GM12878 (cell line): ENCODE results near the gene TIAM1. TPM values are rescaled to one million over a fixed set of nuclear protein-coding genes. Genes with fewer than 3 reads are reported as not detected.

Source experiments
- ATAC-seq: fragments of 200-7000 bp; cut with Tn5 transposase; 3 replicates; pipeline ENCODE4 v1.9.1; 2020; ENCODE audit warnings: mild to moderate bottlenecking, moderate library complexity
- BruUV-seq: library from RNA; stranded (reverse); fragments of 400-500 nt; replicated peaks from 2 replicates; lab custom pipeline; 2021; lab: Mats Ljungman, UMichigan
- CTCF ChIA-PET: fragments of 300-600 bp; sonication (Branson Sonifier 250); formaldehyde crosslinking; extraction: SDS; loops from one replicate; lab custom pipeline; 2021; ENCODE audit warnings: inconsistent platforms; lab: Yijun Ruan, JAX
- POLR2A ChIA-PET: fragments of 350-600 bp; formaldehyde crosslinking; extraction: SDS; loops from one replicate; lab custom pipeline; 2021; ENCODE audit warnings: inconsistent platforms; lab: Charles Lee
- RAD21 ChIA-PET: fragments of 300-600 bp; sonication (Branson Sonifier 250); formaldehyde crosslinking; loops from one replicate; lab custom pipeline; 2023; ENCODE audit warnings: antibody characterized with exemption; ENCODE audit not compliant: unreplicated experiment; lab: Charles Lee
- SMC1A ChIA-PET: fragments of 300-600 bp; sonication (Branson Sonifier 250); formaldehyde crosslinking; loops from one replicate; lab custom pipeline; 2023; ENCODE audit not compliant: unreplicated experiment, uncharacterized antibody; lab: Charles Lee
- DNase-seq: peaks from one replicate; pipeline ENCODE4 v3.0.0-alpha.2; 2011; ENCODE audit warnings: low read depth, low spot score
- FAIRE-seq: peaks from 3 replicates; lab custom pipeline; 2011; peaks lifted over from hg19 to GRCh38; lab: Jason Lieb, UNC
- H2AFZ ChIP-seq: 2 replicates; pipeline ENCODE4 v1.6.0; 2011; ENCODE audit warnings: low read depth, low read length, control low read depth; ENCODE audit not compliant: control insufficient read depth
- H3K27ac ChIP-seq: 2 replicates; pipeline ENCODE4 v1.5.1; 2011; ENCODE audit warnings: control low read depth; ENCODE audit not compliant: control insufficient read depth, insufficient read depth
- H3K27me3 ChIP-seq, 2 experiments: replicated peaks in 1 of 2; 2 replicates each; pipeline versions ENCODE4 v1.6.0 to v1.6.1; 2011; ENCODE audit warnings: low read length in 1 of 2; ENCODE audit not compliant: control insufficient read depth in 2 of 2, insufficient read depth in 2 of 2
- H3K36me3 ChIP-seq, 2 experiments: 2 replicates each; pipeline ENCODE4 v1.5.1; 2011; ENCODE audit warnings: low read length in 1 of 2; ENCODE audit not compliant: control insufficient read depth in 2 of 2, insufficient read depth in 2 of 2
- H3K4me1 ChIP-seq: 2 replicates; pipeline ENCODE4 v1.6.1; 2011; ENCODE audit warnings: mild to moderate bottlenecking, low read length, moderate library complexity, mixed read lengths; ENCODE audit not compliant: control insufficient read depth, insufficient read depth
- H3K4me2 ChIP-seq: 2 replicates; pipeline ENCODE4 v1.6.0; 2011; ENCODE audit warnings: control low read depth; ENCODE audit not compliant: control insufficient read depth, insufficient read depth
- H3K4me3 ChIP-seq: fragments of 200-600 bp; sonication (generic); 2 replicates; pipeline ENCODE4 v1.5.1; 2016
- H3K79me2 ChIP-seq: 2 replicates; pipeline ENCODE4 v1.6.0; 2011; ENCODE audit warnings: low read length; ENCODE audit not compliant: control insufficient read depth, insufficient read depth
- H3K9ac ChIP-seq: 2 replicates; pipeline ENCODE4 v1.8.0; 2011; ENCODE audit warnings: low read length, control low read depth, mixed read lengths; ENCODE audit not compliant: control insufficient read depth, insufficient read depth
- H3K9me3 ChIP-seq: replicated peaks from 3 replicates; pipeline ENCODE4 v1.5.1; 2011; ENCODE audit warnings: mild to moderate bottlenecking, low read length; ENCODE audit not compliant: control insufficient read depth, insufficient read depth
- H4K20me1 ChIP-seq: 2 replicates; pipeline ENCODE4 v1.6.0; 2011; ENCODE audit not compliant: control insufficient read depth, insufficient read depth
- EGR1 ChIP-seq, 2 experiments: IDR thresholded peaks; 1 replicate in 1 of 2; 2 replicates in 1 of 2; pipeline ENCODE4 v1.6.1; 2011 to 2012; ENCODE audit warnings: low read depth in 2 of 2, low read length in 2 of 2, borderline replicate concordance in 1 of 2, mild to moderate bottlenecking in 1 of 2, moderate library complexity in 1 of 2
- MAX ChIP-seq: IDR thresholded peaks from 2 replicates; pipeline ENCODE4 v1.6.1; 2012; ENCODE audit warnings: low read depth, low read length, improper control_type of control experiment
- MYB ChIP-seq: fragments of 150-350 bp; IDR thresholded peaks from 2 replicates; pipeline ENCODE4 v1.6.1; 2014; ENCODE audit warnings: mild to moderate bottlenecking, low read depth, low read length, borderline replicate concordance
- NKRF ChIP-seq: fragments of 450-650 bp; conservative IDR thresholded peaks from 2 replicates; pipeline ENCODE4 v1.6.1; 2017; ENCODE audit warnings: mild to moderate bottlenecking, moderate library complexity
- POLR2AphosphoS5 ChIP-seq: IDR thresholded peaks from 2 replicates; pipeline ENCODE4 v1.6.1; 2011; ENCODE audit warnings: mild to moderate bottlenecking, low read length, inconsistent platforms
- ZNF592 ChIP-seq: fragments of 450-650 bp; IDR thresholded peaks from 2 replicates; pipeline ENCODE4 v1.6.1; 2017; ENCODE audit warnings: mild to moderate bottlenecking, moderate library complexity
- WGBS: methylation state at CpG from one replicate; pipeline ENCODE4 v1.1.6; 2016; ENCODE audit warnings: low lambda C conversion rate; ENCODE audit not compliant: insufficient replicate concordance, insufficient coverage; ENCODE audit errors: missing lambda C conversion rate; 5-methylcytosine and 5-hydroxymethylcytosine counted together
- in situ Hi-C: fragments of 300-500 bp; cut with MboI; formaldehyde crosslinking; loops from 9 replicates; pipeline ENCODE4 v1.14.3; 2018; ENCODE audit warnings: mixed read lengths
- intact Hi-C: fragments of 100-400 bp; cut with micrococcal nuclease; formaldehyde crosslinking; loops from one replicate; pipeline ENCODE4 v1.14.2; 2022; ENCODE audit not compliant: unreplicated experiment
- polyA plus RNA-seq, 11 experiments: library from polyadenylated mRNA; depleted of rRNA in 4 of 11; unstranded in 6 of 11; stranded (reverse) in 5 of 11; fragments of >200 nt; fragmentation: Nextera tagmentation in 4 of 11; fragmentation: Illumina TruSeq in 1 of 11; extraction: Ambion mirVana in 4 of 11; extraction: Trizol in 1 of 11; gene quantifications; 1 replicate in 1 of 11; 2 replicates in 10 of 11; pipeline versions ENCODE4 v1.2.1 to v1.2.3, GENCODE V29; 2011 to 2016; ENCODE audit warnings: inconsistent platforms in 2 of 11, missing spikeins in 2 of 11, low read depth in 1 of 11
- total RNA-seq, 4 experiments: library from RNA; depleted of rRNA in 3 of 4; stranded (reverse); fragments of >200 nt in 3 of 4; fragmentation: Illumina TruSeq in 1 of 4; extraction: Trizol in 1 of 4; gene quantifications; 2 replicates each; pipeline versions ENCODE4 v1.2.1 to v1.2.3, GENCODE V29; 2013 to 2021

TIAM1 gene
- total and polyA plus RNA-seq, 10 of the 15 experiments (the other 5 are each of a cell fraction or from before 2014, with no cell fraction given): 0.31 to 35.9 (median 0.78) TPM

GRCh38 chr21:31348188-31348587, 4.1 kb upstream of the TIAM1 start:
- Histone ChIP-seq H3K36me3 (no peaks in the 10 kb centered on the region), H3K9ac (no peak overlapping the region), H4K20me1 (no peaks in the 10 kb centered on the region), H3K4me1 (no peaks in the 10 kb centered on the region), H3K4me2 (no peak overlapping the region), H3K4me3 (no peak overlapping the region), H2AFZ (no peak overlapping the region), H3K9me3 (no peaks in the 10 kb centered on the region), H3K27ac (no peak overlapping the region), H3K79me2 (no peaks in the 10 kb centered on the region), H3K27me3 (no peaks in the 10 kb centered on the region; a peak in 1 of 4 replicates)
- DNase-seq (no peak), FAIRE-seq (no peak), ATAC-seq (no peak)
- no peak for TF ChIP-seq MYB
- no peak for TF ChIP-seq MAX
- no peak for TF ChIP-seq NKRF
- no peak for TF ChIP-seq EGR1 (IDR thresholded peaks at IDR 0.05; ENCODE audit: borderline replicate concordance in 1 of 2, low read depth in 2 of 2, low read length in 2 of 2)
- TF ChIP-seq ZNF592: no peak
- no peak for TF ChIP-seq POLR2AphosphoS5
- RAD21 ChIA-PET: interaction anchor here (0.6 to 0.7 kb wide), 2 partner anchors 146 to 218 kb away, joined by 3 read pairs; no protein-coding TSS in a partner anchor
- 29% methylated on average over 7 of the region's 7 CpGs for WGBS
- intact Hi-C loops (no loop called here), in situ Hi-C loops (no loop called here)
- BruUV-seq: no TSS peak
- POLR2A ChIA-PET: no interaction called here
- SMC1A ChIA-PET: interaction anchor here (1.1 to 1.2 kb wide), 2 partner anchors 94 to 127 kb away, joined by 3 read pairs; no protein-coding TSS in a partner anchor
- CTCF ChIA-PET: interaction anchor here (0.7 to 1.3 kb wide), 5 partner anchors 15 to 211 kb away, joined by 3 to 5 read pairs (median 3); no protein-coding TSS in a partner anchor
